Omental fat pad (tissue), 4 donors: ENCODE data around the gene HHIPL2. TPM values are rescaled to one million over a fixed set of nuclear protein-coding genes. Genes with fewer than 3 reads are reported as not detected.

Source experiments
- ATAC-seq: fragments of 150-250 bp; one replicate; pipeline ENCODE4 v1.9.1; 2016; ENCODE audit warnings: mild to moderate bottlenecking, moderate library complexity; ENCODE audit not compliant: low FRiP score
- DNase-seq: peaks from one replicate; pipeline ENCODE4 v3.0.0-alpha.2; 2019; ENCODE audit warnings: low spot score
- CTCF ChIP-seq, 3 donors: fragments of 450-650 bp; IDR thresholded peaks; one replicate each; pipeline ENCODE4 v1.5.1; 2016 to 2017; ENCODE audit warnings: antibody characterized with exemption in 3 of 3, mild to moderate bottlenecking in 3 of 3, moderate library complexity in 2 of 3
- total RNA-seq, 4 donors: library from RNA; depleted of rRNA; stranded (reverse); fragments of >200 nt; gene quantifications; one replicate each; pipeline ENCODE4 v1.1.0, GENCODE V29; 2016

Gene HHIPL2
- total RNA-seq, 4 donors from 2014 or later, result 0.31 TPM; not detected in 3

GRCh38 chr1:222557148-222557547 is 9.2 kb upstream of the HHIPL2 start:
- no peak for TF ChIP-seq CTCF (IDR thresholded peaks at IDR 0.05)
- DNase-seq, result no peak
- ATAC-seq, result no peak

GRCh38 chr1:222555992-222556615 is 8.2 kb upstream of the HHIPL2 start:
- no peak for TF ChIP-seq CTCF (IDR thresholded peaks at IDR 0.05)
- DNase-seq, result no peak
- no peak for ATAC-seq

- DNase-seq, result no peak
- ATAC-seq, result no peak
These were observed 6.3 kb upstream of the HHIPL2 start for GRCh38 chr1:222554177-222554576.

GRCh38 chr1:222552882-222553281 is 5.0 kb upstream of the HHIPL2 start:
- ATAC-seq, result no peak
- TF ChIP-seq CTCF (IDR thresholded peaks at IDR 0.05), result no peak
- no peak for DNase-seq

More at GRCh38 chr1:222554177-222554576, 6.3 kb upstream of the HHIPL2 start:
- no peak for TF ChIP-seq CTCF (IDR thresholded peaks at IDR 0.05)

- DNase-seq, result no peak
- no peak for ATAC-seq
- no peak for TF ChIP-seq CTCF (IDR thresholded peaks at IDR 0.05)
These were observed 667 bp downstream of the HHIPL2 start for GRCh38 chr1:222547260-222547614.

- TF ChIP-seq CTCF (IDR thresholded peaks at IDR 0.05), result no peak
- ATAC-seq, result peak; percentile 53
- DNase-seq, result no peak
These were observed 1.2 kb downstream of the HHIPL2 start for GRCh38 chr1:222546548-222547259.

- DNase-seq (no peak), ATAC-seq (no peak)
- no peak for TF ChIP-seq CTCF (IDR thresholded peaks at IDR 0.05)
These were observed 1.8 kb downstream of the HHIPL2 start for GRCh38 chr1:222546091-222546490.
